HG02852 (cell line): ENCODE measurements around the gene ARL6IP4.

ENCODE experiments used
- ATAC-seq: cut with Tn5 transposase; IDR thresholded peaks from one replicate; pipeline ENCODE4 v1.9.1; 2021; ENCODE audit warnings: mild to moderate bottlenecking, moderate library complexity; ENCODE audit not compliant: unreplicated experiment

The ARL6IP4 gene

GRCh38 chr12:122958198-122958888 lies 22.1 kb upstream of the ARL6IP4 start:
- ATAC-seq: no peak

GRCh38 chr12:122959566-122960192 lies 20.8 kb upstream of the ARL6IP4 start:
- ATAC-seq: no peak

GRCh38 chr12:122960193-122960569 lies 20.3 kb upstream of the ARL6IP4 start:
- ATAC-seq: no peak

GRCh38 chr12:122961531-122962329 lies 18.8 kb upstream of the ARL6IP4 start:
- no peak for ATAC-seq

- ATAC-seq: no peak
Observed at GRCh38 chr12:122963941-122964265, 16.6 kb upstream of the ARL6IP4 start.

GRCh38 chr12:122964439-122965257 lies 15.8 kb upstream of the ARL6IP4 start:
- ATAC-seq: no peak

- no peak for ATAC-seq
Observed at GRCh38 chr12:122965321-122965751, 15.1 kb upstream of the ARL6IP4 start.

GRCh38 chr12:122965851-122966742 lies 14.4 kb upstream of the ARL6IP4 start, which contains the start of gene ABCB9:
Gene ABCB9 (minus strand): TSS chr12:122966463. CDS start chr12:122960235, 6,228 bp downstream.
- ATAC-seq: peak; percentile 70

GRCh38 chr12:122966743-122967550 lies 13.5 kb upstream of the ARL6IP4 start:
- no peak for ATAC-seq

GRCh38 chr12:122968104-122968503 lies 12.4 kb upstream of the ARL6IP4 start:
- ATAC-seq: no peak

GRCh38 chr12:122969676-122970075 lies 10.8 kb upstream of the ARL6IP4 start:
- no peak for ATAC-seq

- ATAC-seq: peak; percentile 78
Observed at GRCh38 chr12:122974274-122974891, 6.1 kb upstream of the ARL6IP4 start.

- ATAC-seq: peak; percentile 78
Observed at GRCh38 chr12:122974892-122975789, 5.3 kb upstream of the ARL6IP4 start, which contains the start of gene OGFOD2. Gene OGFOD2 (plus strand): TSS chr12:122975244. CDS start chr12:122975252, 8 bp downstream.

GRCh38 chr12:122975790-122976647 lies 4.5 kb upstream of the ARL6IP4 start:
- ATAC-seq: no peak

- ATAC-seq: no peak
Observed at GRCh38 chr12:122976648-122976975, 3.9 kb upstream of the ARL6IP4 start.

GRCh38 chr12:122977153-122977552 lies 3.3 kb upstream of the ARL6IP4 start:
- no peak for ATAC-seq
